RWPE1 (cell line): ENCODE data around the gene TNFRSF6B.

ENCODE experiments used
- CTCF ChIA-PET: fragments of 350-600 bp; sonication (Branson Sonifier 250); formaldehyde crosslinking; extraction: SDS; loops from one replicate; lab custom pipeline; 2021; lab: Yijun Ruan, JAX
- POLR2A ChIA-PET: fragments of 400-600 bp; formaldehyde crosslinking; extraction: SDS; loops from one replicate; lab custom pipeline; 2020; ENCODE audit warnings: antibody characterized with exemption; ENCODE audit not compliant: low non-redundant PET; lab: Yijun Ruan, JAX
- DNase-seq: peaks from one replicate; pipeline ENCODE4 v3.0.0; 2012; ENCODE audit warnings: low spot score
- H3K27ac ChIP-seq: fragments of 450-650 bp; 2 replicates; pipeline ENCODE4 v1.5.1; 2017
- TF ChIP-seq, protein P1 (sequence below): fragments of 450-650 bp; conservative IDR thresholded peaks from 2 replicates; pipeline ENCODE4 v1.5.1; 2017; ENCODE audit warnings: low read depth, mild to moderate bottlenecking

The TNFRSF6B gene

DNA sequence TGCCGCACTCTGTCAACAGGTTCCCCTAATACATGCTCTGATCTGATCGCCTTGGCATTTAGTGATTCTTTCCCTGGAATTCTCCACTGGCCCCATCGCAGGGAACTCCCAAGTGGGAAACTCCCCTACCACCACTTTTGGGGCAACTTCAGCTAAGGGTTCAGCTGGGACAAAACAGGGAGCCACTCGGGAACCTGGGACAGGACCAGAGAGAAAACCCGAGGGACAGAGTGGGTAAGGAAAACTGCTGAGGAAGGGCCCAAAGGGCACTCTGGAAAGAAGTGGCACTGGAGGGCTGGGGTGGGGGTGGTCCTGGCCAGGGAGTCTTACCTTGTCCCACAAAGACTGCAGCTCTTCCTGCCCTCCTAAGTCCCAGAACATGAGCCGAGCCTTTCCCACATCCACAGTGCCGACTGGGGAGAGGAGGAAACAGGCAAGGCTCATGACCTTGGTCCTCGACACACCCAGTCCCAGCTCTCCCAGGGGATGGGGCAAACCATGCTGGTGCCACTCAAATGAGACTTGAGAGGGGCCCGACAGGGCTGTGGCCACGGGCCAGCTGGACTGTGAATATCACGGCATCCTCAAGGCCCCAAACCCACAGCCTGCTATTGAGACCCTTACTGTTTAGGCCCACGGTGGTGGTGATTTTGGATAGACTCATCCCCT, 9.7 kb downstream of the TNFRSF6B start:
- no peak for DNase-seq
- ChIA-PET POLR2A (interaction anchor here (1.1 kb wide), 1 partner anchor 14 kb away, joined by 7 read pairs; no protein-coding TSS in a partner anchor), CTCF (interaction anchor here (0.6 to 2.7 kb wide), 12 partner anchors 9 to 274 kb away, joined by 3 to 8 read pairs (median 4); partner anchors contain the start of genes ABHD16B, PTK6 and TNFRSF6B)
- TF ChIP-seq, protein P1, sequence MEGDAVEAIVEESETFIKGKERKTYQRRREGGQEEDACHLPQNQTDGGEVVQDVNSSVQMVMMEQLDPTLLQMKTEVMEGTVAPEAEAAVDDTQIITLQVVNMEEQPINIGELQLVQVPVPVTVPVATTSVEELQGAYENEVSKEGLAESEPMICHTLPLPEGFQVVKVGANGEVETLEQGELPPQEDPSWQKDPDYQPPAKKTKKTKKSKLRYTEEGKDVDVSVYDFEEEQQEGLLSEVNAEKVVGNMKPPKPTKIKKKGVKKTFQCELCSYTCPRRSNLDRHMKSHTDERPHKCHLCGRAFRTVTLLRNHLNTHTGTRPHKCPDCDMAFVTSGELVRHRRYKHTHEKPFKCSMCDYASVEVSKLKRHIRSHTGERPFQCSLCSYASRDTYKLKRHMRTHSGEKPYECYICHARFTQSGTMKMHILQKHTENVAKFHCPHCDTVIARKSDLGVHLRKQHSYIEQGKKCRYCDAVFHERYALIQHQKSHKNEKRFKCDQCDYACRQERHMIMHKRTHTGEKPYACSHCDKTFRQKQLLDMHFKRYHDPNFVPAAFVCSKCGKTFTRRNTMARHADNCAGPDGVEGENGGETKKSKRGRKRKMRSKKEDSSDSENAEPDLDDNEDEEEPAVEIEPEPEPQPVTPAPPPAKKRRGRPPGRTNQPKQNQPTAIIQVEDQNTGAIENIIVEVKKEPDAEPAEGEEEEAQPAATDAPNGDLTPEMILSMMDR: no peak
- H3K27ac ChIP-seq: peak overlapping the region; percentile 97

DNA sequence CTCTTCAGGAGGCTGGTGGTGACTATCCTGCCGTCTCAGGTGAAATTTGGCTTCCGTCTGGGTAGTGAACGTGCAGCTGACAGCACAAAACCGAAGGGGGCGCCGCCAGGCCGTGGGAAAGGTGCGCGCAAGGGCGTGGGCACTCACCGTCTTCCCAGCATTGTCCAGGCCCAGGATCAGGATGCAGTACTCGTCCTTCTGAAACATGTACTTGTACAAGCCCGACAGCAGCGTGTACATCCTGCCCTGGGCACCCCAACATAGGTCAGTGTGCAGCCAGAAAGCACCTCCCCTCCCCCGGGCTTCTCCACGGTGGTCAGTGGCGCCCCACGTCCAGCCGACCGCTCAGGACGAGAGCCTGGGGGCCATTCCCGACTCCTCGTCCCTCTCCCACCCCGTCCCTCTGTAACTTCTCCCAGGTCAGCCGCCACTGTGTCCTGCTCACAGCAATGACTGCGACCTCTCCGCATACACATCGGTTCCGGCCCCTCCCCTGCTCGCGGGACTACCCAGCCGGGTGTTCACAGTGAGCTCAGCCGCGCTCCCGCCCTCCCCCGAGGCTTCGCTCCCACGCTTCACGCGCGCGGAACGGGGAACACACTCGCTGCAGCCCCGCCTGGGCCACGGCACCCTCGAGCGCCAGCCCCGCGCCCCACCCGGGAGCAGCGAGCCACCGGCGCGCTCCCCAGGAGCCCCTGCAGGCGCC, 10.6 kb downstream of the TNFRSF6B start:
- CTCF ChIA-PET: interaction anchor here (0.6 to 2.7 kb wide), 13 partner anchors 10 to 291 kb away, joined by 3 to 8 read pairs (median 4); partner anchors contain the start of genes ABHD16B, PTK6 and TNFRSF6B
- peak; percentile 74 for DNase-seq
- POLR2A ChIA-PET: interaction anchor here (0.6 to 1.7 kb wide), 6 partner anchors 11 to 158 kb away, joined by 4 to 7 read pairs (median 6); partner anchors contain the start of genes TNFRSF6B and TPD52L2
- TF ChIP-seq, protein P1: peak; percentile 64
- H3K27ac ChIP-seq: peak overlapping the region; percentile 97

DNA sequence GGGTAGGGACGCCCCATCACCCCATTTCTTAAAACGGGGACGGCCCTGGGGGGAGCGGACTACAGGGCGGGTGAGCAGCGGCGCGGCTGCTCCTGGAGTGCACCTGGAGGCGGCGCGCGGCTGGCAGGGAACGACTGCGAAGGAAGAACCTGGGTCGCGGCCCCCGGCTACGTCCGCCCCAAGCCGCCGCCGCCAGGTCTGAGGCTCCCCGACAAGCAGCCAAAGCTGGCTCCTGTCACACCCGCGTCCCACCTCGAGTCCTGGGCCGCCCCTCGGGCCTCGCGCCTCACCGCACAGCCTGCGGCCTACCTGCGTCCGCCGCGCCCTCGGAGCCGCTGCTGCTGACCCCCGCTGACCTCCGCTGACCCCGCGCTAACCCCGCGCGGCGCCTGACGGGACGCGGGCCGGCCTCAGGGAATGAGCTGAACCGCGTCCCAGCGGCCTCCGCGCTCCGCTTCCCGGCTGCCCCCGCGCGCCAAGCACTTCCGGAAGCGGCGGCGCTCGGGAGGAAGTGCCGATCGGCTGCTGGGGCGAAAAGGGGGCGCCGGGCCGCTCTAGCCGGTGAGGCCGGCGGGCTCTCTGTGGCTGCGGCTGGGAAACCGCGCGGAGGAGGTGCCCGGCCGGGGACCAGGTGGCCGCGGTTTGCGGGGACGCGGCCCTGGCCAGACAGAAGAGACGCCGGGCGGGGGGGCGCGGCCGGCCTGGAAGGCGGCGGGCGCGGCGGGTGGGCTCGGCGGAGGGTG, 11.3 kb downstream of the TNFRSF6B start, which contains the start of the genes ARFRP1 and ZGPAT:
ARFRP1 (minus strand) TSS at position 419 of the 743 bp plus-strand sequence. CDS start 885 bp downstream, outside the sequence.
ZGPAT (plus strand) TSS at position 482 of the 743 bp plus-strand sequence. CDS start 542 bp downstream, outside the sequence.
- peak; percentile 87 for DNase-seq
- TF ChIP-seq, protein P1: no peak
- ChIA-PET POLR2A (interaction anchor here (0.6 to 1.7 kb wide), 6 partner anchors 11 to 249 kb away, joined by 3 to 7 read pairs (median 4); partner anchors contain the start of genes TNFRSF6B, TPD52L2 and UCKL1), CTCF (interaction anchor here (0.6 to 2.7 kb wide), 7 partner anchors 14 to 267 kb away, joined by 3 to 8 read pairs (median 4); partner anchors contain the start of gene ABHD16B)
- peak within 1 kb of the TSS; percentile 97 for H3K27ac ChIP-seq

GRCh38 chr20:63708301-63709148, 12.1 kb downstream of the TNFRSF6B start:
- peak overlapping the region; percentile 97 for H3K27ac ChIP-seq
- POLR2A ChIA-PET: interaction anchor here (0.8 to 1.7 kb wide), 3 partner anchors 32 to 248 kb away, joined by 3 to 6 read pairs (median 5); partner anchors contain the start of gene UCKL1
- no peak for DNase-seq

DNA sequence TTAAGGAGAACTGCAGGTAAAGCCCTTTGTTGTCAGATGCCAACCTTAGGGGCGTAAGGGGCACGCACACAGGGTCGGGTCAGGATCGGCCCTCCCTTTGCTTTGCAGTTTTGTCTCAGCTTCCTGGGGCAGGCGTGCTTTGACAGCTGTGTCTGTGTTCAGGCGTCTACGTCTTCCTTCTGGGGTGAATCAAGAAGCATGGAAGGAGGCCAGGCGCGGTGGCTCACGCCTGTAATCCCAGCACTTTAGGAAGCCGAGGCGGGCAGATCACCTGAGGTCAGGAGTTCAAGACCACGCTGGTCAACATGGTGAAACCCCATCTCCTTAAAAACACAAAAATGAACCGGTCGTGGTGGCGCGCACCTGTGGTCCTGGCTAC, 12.7 kb downstream of the TNFRSF6B start:
- DNase-seq: no peak
- CTCF ChIA-PET: interaction anchor here (1.9 kb wide), 1 partner anchor 265 kb away, joined by 7 read pairs; no protein-coding TSS in a partner anchor
- H3K27ac ChIP-seq: peak overlapping the region; percentile 97
- POLR2A ChIA-PET: interaction anchor here (1.1 kb wide), 1 partner anchor 26 kb away, joined by 3 read pairs; no protein-coding TSS in a partner anchor
- TF ChIP-seq, protein P1: no peak

More at GRCh38 chr20:63708301-63709148, 12.1 kb downstream of the TNFRSF6B start:
- TF ChIP-seq, protein P1: no peak
- CTCF ChIA-PET: interaction anchor here (0.6 to 2.7 kb wide), 4 partner anchors 14 to 265 kb away, joined by 3 to 8 read pairs (median 5); no protein-coding TSS in a partner anchor
